ENCODE data around the gene LTB.
A peak's percentile ranks its signal among the peaks of the same experiment; 100 is the strongest.

The LTB gene

GRCh38 chr6:31576897-31577578 lies 5.2 kb downstream of the LTB start:
- no peak for DNase-seq (ENCODE audit: low read depth in 2 of 2)

DNA sequence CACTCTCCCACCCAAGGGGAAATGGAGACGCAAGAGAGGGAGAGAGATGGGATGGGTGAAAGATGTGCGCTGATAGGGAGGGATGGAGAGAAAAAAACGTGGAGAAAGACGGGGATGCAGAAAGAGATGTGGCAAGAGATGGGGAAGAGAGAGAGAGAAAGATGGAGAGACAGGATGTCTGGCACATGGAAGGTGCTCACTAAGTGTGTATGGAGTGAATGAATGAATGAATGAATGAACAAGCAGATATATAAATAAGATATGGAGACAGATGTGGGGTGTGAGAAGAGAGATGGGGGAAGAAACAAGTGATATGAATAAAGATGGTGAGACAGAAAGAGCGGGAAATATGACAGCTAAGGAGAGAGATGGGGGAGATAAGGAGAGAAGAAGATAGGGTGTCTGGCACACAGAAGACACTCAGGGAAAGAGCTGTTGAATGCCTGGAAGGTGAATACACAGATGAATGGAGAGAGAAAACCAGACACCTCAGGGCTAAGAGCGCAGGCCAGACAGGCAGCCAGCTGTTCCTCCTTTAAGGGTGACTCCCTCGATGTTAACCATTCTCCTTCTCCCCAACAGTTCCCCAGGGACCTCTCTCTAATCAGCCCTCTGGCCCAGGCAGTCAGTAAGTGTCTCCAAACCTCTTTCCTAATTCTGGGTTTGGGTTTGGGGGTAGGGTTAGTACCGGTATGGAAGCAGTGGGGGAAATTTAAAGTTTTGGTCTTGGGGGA lies 6.1 kb downstream of the LTB start:
- no peak for DNase-seq (ENCODE audit: low read depth in 2 of 2)

- DNase-seq (ENCODE audit: low read depth in 2 of 2), result peak; percentile 79 to 82
These were observed 6.8 kb downstream of the LTB start, which contains the start of gene TNF for GRCh38 chr6:31575335-31575901. TNF (plus strand) TSS chr6:31575565; CDS start chr6:31575742, 177 bp downstream.

- DNase-seq (ENCODE audit: low read depth in 2 of 2), result peak in 1 of 2 donors; percentile 55
These were observed 7.8 kb downstream of the LTB start for GRCh38 chr6:31574106-31575061.

- no peak for DNase-seq (ENCODE audit: low read depth in 2 of 2)
These were observed 8.8 kb downstream of the LTB start for GRCh38 chr6:31573239-31574105.

DNA sequence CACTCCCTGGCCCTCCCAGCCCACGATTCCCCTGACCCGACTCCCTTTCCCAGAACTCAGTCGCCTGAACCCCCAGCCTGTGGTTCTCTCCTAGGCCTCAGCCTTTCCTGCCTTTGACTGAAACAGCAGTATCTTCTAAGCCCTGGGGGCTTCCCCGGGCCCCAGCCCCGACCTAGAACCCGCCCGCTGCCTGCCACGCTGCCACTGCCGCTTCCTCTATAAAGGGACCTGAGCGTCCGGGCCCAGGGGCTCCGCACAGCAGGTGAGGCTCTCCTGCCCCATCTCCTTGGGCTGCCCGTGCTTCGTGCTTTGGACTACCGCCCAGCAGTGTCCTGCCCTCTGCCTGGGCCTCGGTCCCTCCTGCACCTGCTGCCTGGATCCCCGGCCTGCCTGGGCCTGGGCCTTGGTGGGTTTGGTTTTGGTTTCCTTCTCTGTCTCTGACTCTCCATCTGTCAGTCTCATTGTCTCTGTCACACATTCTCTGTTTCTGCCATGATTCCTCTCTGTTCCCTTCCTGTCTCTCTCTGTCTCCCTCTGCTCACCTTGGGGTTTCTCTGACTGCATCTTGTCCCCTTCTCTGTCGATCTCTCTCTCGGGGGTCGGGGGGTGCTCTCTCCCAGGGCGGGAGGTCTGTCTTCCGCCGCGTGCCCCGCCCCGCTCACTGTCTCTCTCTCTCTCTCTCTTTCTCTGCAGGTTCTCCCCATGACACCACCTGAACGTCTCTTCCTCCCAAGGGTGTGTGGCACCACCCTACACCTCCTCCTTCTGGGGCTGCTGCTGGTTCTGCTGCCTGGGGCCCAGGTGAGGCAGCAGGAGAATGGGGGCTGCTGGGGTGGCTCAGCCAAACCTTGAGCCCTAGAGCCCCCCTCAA lies 9.9 kb downstream of the LTB start, which contains the start of gene LTA:
Gene LTA (plus strand): TSS at position 249 of the 871 bp plus-strand sequence. CDS start 454 bp downstream, at position 703.
- DNase-seq (ENCODE audit: low read depth in 2 of 2), result peak; percentile 78

- DNase-seq (ENCODE audit: low read depth in 2 of 2), result no peak
These were observed 12.2 kb downstream of the LTB start for GRCh38 chr6:31569861-31570536.

- DNase-seq (ENCODE audit: low read depth in 2 of 2), result peak in 1 of 2 donors; percentile 69
These were observed 13.7 kb downstream of the LTB start for GRCh38 chr6:31568537-31568961.

DNA sequence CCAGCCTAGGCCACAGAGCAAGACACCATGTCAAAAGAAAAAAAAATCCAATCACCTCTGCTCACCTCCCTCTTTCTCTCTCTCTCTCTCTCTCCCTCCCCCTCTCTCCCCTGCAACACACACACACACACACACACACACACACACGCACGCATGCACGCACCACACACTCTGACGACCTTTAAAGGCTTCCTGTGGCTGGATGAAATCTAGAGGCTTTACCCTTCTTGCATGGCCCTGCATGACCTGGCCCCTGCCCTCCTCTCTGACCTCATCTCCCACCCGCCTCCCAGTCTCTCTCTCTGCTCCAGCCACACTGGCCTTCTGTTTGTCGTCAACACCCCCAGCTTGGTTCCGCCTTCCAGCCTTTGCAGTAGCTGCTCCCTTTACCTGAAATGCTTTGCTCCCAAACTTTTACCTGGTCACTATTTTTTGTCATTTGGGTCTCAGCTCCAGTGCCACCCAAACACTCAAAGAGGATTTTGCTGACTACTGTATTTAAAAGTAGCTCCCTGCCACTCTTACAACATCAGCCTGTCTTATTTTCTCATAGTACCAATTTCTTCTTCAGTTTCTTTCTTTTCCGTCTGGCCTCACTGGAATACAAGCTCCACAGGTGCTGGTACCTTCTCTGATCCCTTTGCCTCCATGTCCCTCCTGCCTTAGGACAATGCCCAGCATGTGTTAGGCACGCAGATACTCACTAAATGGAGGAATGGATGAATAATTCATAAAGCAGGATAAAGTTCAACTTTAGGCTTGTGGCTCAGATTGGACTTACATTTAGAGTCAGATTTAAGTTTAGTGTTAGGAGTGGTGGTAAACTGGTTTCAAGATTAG lies 14.5 kb downstream of the LTB start:
- DNase-seq (ENCODE audit: low read depth in 2 of 2), result no peak

DNA sequence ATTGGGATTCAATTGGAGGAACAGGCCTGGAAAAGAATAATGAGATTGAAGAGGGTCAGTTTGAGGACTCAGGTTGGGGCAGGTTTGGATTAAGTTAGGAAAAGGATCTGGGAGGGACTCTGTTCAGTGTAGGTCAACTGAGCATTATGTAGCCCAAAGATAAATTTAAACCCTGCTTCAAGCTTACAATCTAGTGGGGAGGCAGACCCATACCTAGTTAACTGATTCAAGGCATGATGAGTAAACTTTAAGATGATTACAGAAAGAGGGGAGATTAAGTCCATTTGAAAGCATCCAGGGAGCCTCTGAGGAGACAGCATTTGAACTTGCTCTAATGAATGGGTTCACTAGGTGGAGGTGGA lies 21.5 kb downstream of the LTB start:
- DNase-seq (ENCODE audit: low read depth in 2 of 2), result no peak

- peak in 1 of 2 donors; percentile 38 for DNase-seq (ENCODE audit: low read depth in 2 of 2)
These were observed 22.1 kb downstream of the LTB start for GRCh38 chr6:31559958-31560696.

DNA sequence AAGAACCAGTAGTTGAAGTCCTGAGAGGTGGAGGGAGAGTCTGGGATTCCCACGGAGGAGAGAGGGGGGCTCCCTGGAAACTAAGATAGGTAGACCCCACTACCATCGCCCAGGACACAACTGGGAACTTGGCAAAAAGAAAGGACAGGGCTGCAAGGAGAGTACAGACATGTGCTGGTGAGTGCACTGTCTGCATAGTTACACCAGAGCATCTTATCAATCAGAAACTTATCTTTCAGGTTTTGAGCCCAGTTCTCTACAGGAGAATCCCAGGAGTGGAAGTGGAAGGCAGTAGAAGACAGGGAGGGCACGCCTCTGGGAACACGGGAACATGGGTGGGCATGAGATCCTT lies 22.6 kb downstream of the LTB start:
- DNase-seq (ENCODE audit: low read depth in 2 of 2), result no peak

DNA sequence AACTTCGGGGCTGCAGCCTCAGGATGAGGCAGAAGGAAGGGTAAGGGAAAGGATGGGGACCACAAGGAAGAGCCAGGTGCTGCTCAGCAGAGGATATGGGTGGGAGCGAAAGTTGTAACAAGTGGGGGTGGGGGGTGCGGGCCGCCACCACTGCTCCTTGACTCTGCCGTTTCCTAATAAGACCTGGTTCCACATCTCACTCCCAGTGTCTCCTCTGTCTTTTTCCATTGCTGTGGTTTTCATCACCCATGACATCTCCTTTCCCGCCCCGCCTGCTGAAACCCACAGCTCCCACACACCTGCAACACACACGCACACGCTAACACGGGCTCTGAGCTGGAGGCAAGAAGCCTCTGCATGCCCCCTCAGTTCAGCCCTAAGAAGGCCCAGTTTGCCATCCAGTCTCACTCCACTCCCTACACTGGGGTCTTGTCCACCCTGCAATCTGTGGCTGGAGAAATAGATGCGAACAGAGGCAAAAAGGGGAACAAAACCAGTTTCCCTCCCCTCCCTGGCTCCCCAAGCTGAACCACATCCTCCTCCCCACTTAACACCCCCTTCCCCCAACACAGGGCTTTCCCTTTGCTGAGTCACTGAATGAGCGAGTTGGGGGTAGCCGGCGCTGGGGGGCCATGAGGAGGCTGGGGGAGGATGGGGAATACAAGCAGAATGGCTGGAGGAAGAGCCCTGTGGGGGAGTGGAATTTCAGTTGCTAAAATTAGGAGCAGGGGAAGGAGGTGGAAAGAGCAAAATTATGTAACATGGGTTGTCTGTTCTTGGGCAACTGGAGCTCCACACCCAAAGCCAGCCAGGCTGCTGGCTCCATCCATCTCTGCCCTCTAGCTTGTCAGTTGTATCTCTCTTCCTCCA lies 23.4 kb downstream of the LTB start:
- peak in 1 of 2 donors; percentile 61 for DNase-seq (ENCODE audit: low read depth in 2 of 2)

DNA sequence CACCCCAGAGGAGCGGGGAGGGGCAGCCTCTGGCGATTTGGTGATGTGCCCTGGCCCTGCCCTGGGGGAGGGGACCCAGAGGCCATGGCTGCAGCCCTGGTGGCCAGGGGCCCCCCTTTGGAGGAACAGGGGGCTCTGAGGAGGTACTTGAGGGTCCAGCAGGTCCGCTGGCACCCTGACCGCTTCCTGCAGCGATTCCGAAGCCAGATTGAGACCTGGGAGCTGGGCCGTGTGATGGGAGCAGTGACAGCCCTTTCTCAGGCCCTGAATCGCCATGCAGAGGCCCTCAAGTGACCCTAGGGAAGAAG lies 24.0 kb downstream of the LTB start:
- DNase-seq (ENCODE audit: low read depth in 2 of 2), result no peak

GRCh38 chr6:31557443-31558317 lies 24.5 kb downstream of the LTB start:
- no peak for DNase-seq (ENCODE audit: low read depth in 2 of 2)

DNA sequence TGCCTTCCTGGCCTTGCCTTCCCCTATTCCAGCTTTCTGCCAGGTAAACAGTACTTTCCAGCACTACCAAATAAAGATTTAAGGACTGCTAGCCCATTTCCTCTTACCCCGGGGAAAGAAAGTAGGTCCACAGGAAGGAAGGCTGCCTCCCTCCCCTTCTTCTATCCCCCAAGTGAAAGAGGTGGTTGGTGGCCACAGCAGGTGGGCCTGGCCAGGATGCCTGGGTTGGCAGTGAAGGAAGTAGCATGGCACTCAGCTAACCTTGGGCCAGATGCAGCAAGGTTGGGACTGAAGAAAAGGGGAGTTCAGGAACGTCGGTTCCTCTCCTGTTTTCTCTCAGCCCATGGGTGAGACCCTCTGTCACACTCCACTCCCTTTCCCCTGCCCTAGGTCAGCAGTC lies 25.9 kb downstream of the LTB start:
- DNase-seq (ENCODE audit: low read depth in 2 of 2), result no peak
